ENCODE measurements around the gene BSPRY.

Gene BSPRY

DNA sequence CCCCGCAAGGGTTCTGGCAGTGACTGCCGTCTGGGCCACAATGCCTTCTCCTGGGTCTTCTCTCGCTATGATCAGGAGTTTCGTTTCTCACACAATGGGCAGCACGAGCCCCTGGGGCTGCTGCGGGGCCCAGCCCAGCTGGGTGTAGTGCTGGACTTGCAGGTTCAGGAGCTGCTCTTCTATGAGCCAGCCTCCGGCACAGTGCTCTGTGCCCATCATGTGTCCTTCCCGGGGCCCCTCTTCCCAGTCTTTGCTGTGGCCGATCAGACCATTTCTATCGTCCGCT, 20.5 kb downstream of the BSPRY start:
- H3K27ac ChIP-seq (ENCODE audit: extremely low read depth, low read depth, low read length), result no peak overlapping the region
- H3K36me3 ChIP-seq (ENCODE audit: control insufficient read depth in 2 of 2, insufficient read depth in 1 of 2, low read length in 2 of 2), result peaks cover 0 to 24% of the 10 kb centered on the region in 2 experiments; a peak in 2 of 3 replicates
- H3K4me1 ChIP-seq (ENCODE audit: control insufficient read depth, insufficient read depth, low read length), result no peaks in the 10 kb centered on the region
- ChIA-PET POLR2A (interaction anchor here (0.6 kb wide), 2 partner anchors 26 to 93 kb away, joined by 3 to 5 read pairs; no protein-coding TSS in a partner anchor), CTCF (interaction anchor here (1.2 kb wide), 1 partner anchor 222 kb away, joined by 3 read pairs; no protein-coding TSS in a partner anchor)
- TF ChIP-seq RBAK (tag by site-specific recombination; IDR thresholded peaks at IDR 0.05) (no peak), PATZ1 (tag by site-specific recombination; IDR thresholded peaks at IDR 0.05) (no peak), ZNF791 (tag by site-specific recombination; IDR thresholded peaks at IDR 0.05) (no peak), KLF9 (tag by site-specific recombination; IDR thresholded peaks at IDR 0.05; ENCODE audit: low read depth) (no peak), GLIS2 (tag by site-specific recombination; IDR thresholded peaks at IDR 0.05) (no peak), KLF8 (tag by site-specific recombination; IDR thresholded peaks at IDR 0.05) (no peak), ZNF350 (tag by site-specific recombination; IDR thresholded peaks at IDR 0.05) (no peak), ZNF433 (tag by site-specific recombination; IDR thresholded peaks at IDR 0.05; ENCODE audit: low read depth) (no peak)
- TF ChIP-seq, protein P1, sequence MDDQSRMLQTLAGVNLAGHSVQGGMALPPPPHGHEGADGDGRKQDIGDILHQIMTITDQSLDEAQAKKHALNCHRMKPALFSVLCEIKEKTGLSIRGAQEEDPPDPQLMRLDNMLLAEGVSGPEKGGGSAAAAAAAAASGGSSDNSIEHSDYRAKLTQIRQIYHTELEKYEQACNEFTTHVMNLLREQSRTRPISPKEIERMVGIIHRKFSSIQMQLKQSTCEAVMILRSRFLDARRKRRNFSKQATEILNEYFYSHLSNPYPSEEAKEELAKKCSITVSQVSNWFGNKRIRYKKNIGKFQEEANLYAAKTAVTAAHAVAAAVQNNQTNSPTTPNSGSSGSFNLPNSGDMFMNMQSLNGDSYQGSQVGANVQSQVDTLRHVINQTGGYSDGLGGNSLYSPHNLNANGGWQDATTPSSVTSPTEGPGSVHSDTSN (CRISPR knock-in tag; IDR thresholded peaks at IDR 0.05), result no peak
- TF ChIP-seq, protein P2, sequence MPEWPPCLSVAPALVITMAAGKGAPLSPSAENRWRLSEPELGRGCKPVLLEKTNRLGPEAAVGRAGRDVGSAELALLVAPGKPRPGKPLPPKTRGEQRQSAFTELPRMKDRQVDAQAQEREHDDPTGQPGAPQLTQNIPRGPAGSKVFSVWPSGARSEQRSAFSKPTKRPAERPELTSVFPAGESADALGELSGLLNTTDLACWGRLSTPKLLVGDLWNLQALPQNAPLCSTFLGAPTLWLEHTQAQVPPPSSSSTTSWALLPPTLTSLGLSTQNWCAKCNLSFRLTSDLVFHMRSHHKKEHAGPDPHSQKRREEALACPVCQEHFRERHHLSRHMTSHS (tag by site-specific recombination; IDR thresholded peaks at IDR 0.05), result no peak
- H3K9me3 ChIP-seq (ENCODE audit: control insufficient read depth, insufficient read depth, low read depth, low read length), result no peaks in the 10 kb centered on the region
- H3K4me3 ChIP-seq (ENCODE audit: low read depth, low read length), result no peak overlapping the region

DNA sequence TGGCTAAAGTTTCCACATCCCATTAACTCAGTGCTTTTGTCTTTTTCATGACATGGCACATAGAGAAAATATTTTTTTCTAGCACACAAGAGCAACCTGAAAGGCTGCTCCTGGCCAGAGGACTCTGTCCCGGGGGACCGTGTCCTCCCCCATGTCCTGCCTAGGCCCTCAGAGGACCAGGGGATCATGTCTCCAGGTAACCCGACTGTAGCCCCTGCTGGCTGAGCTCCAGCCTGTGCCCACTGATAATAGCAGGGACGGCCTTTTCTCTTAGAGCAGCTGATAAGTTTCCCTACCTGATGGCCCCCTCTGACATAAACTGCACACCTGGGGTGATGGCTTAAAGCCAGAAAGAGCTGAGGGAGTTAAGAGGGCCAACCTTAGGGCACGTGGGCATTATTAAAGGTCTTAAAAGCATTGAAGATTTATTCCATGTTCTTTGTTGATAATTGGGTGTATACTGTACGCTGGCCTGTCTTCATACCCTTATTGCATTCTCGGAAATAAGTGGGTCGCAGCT, 21.5 kb downstream of the BSPRY start:
- peaks cover 0 to 32% of the 10 kb centered on the region in 2 experiments; a peak in 2 of 3 replicates for H3K36me3 ChIP-seq (ENCODE audit: control insufficient read depth in 2 of 2, insufficient read depth in 1 of 2, low read length in 2 of 2)
- no peaks in the 10 kb centered on the region for H3K4me1 ChIP-seq (ENCODE audit: control insufficient read depth, insufficient read depth, low read length)
- no peaks in the 10 kb centered on the region for H3K9me3 ChIP-seq (ENCODE audit: control insufficient read depth, insufficient read depth, low read depth, low read length)
- ChIA-PET POLR2A (interaction anchor here (0.7 to 0.8 kb wide), 2 partner anchors 22 to 545 kb away, joined by 3 read pairs; partner anchors contain the start of gene BSPRY), CTCF (interaction anchor here (0.6 to 0.7 kb wide), 2 partner anchors 16 to 148 kb away, joined by 3 to 4 read pairs; no protein-coding TSS in a partner anchor)
- H3K4me3 ChIP-seq (ENCODE audit: low read depth, low read length), result no peak overlapping the region
- no peak overlapping the region for H3K27ac ChIP-seq (ENCODE audit: extremely low read depth, low read depth, low read length)
- no peak for TF ChIP-seq ZNF530 (tag by site-specific recombination; IDR thresholded peaks at IDR 0.05; ENCODE audit: low read depth)
- no peak for TF ChIP-seq ZNF558 (tag by site-specific recombination; IDR thresholded peaks at IDR 0.05)
- no peak for TF ChIP-seq ZNF138 (tag by site-specific recombination; IDR thresholded peaks at IDR 0.05; ENCODE audit: borderline replicate concordance)
- TF ChIP-seq ZBTB48 (tag by site-specific recombination; IDR thresholded peaks at IDR 0.05), result no peak
- TF ChIP-seq HOXD13 (CRISPR knock-in tag; IDR thresholded peaks at IDR 0.05; ENCODE audit: borderline replicate concordance), result no peak
- no peak for TF ChIP-seq ZNF266 (tag by site-specific recombination; IDR thresholded peaks at IDR 0.05; ENCODE audit: low read depth)
- no peak for TF ChIP-seq ZNF571 (tag by site-specific recombination; IDR thresholded peaks at IDR 0.05)
- TF ChIP-seq, protein P3, sequence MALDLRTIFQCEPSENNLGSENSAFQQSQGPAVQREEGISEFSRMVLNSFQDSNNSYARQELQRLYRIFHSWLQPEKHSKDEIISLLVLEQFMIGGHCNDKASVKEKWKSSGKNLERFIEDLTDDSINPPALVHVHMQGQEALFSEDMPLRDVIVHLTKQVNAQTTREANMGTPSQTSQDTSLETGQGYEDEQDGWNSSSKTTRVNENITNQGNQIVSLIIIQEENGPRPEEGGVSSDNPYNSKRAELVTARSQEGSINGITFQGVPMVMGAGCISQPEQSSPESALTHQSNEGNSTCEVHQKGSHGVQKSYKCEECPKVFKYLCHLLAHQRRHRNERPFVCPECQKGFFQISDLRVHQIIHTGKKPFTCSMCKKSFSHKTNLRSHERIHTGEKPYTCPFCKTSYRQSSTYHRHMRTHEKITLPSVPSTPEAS (tag by site-specific recombination; IDR thresholded peaks at IDR 0.05), result no peak
- TF ChIP-seq ZBTB21 (tag by site-specific recombination; IDR thresholded peaks at IDR 0.05), result no peak
- no peak for TF ChIP-seq ZSCAN16 (tag by site-specific recombination; IDR thresholded peaks at IDR 0.05)
- TF ChIP-seq PATZ1 (tag by site-specific recombination; IDR thresholded peaks at IDR 0.05), result no peak
- no peak for TF ChIP-seq PRDM6 (tag by site-specific recombination; IDR thresholded peaks at IDR 0.05)
- TF ChIP-seq KLF9 (tag by site-specific recombination; IDR thresholded peaks at IDR 0.05; ENCODE audit: low read depth), result no peak
